BLaER1 (cell line): ENCODE data around the gene NRARP.
A peak's percentile ranks its signal among the peaks of the same experiment; 100 is the strongest.

Experiments
- H3K27ac ChIP-seq: shearing (Covaris generic); formaldehyde crosslinking; 2 replicates; pipeline ENCODE4 v1.8.1; 2022
- H3K27me3 ChIP-seq: shearing (Covaris generic); formaldehyde crosslinking; 2 replicates; pipeline ENCODE4 v1.8.1; 2022
- H3K36me3 ChIP-seq: shearing (Covaris generic); formaldehyde crosslinking; 2 replicates; pipeline ENCODE4 v1.8.1; 2022
- H3K4me1 ChIP-seq: shearing (Covaris generic); formaldehyde crosslinking; 2 replicates; pipeline ENCODE4 v1.8.1; 2022
- H3K4me2 ChIP-seq: shearing (Covaris generic); formaldehyde crosslinking; 2 replicates; pipeline ENCODE4 v1.8.1; 2022
- H3K4me3 ChIP-seq: shearing (Covaris generic); formaldehyde crosslinking; 2 replicates; pipeline ENCODE4 v1.8.1; 2022
- H3K9ac ChIP-seq: shearing (Covaris generic); formaldehyde crosslinking; 2 replicates; pipeline ENCODE4 v1.8.1; 2022
- H3K9me3 ChIP-seq: shearing (Covaris generic); formaldehyde crosslinking; 2 replicates; pipeline ENCODE4 v1.8.1; 2022
- H4K20me1 ChIP-seq: shearing (Covaris generic); formaldehyde crosslinking; 2 replicates; pipeline ENCODE4 v1.8.1; 2022
- Cebpa-rat ChIP-seq: shearing (Covaris generic); IDR thresholded peaks from 2 replicates; pipeline ENCODE4 v1.8.1; 2022

Gene NRARP

GRCh38 chr9:137306066-137306849, 4.2 kb upstream of the NRARP start:
- TF ChIP-seq Cebpa-rat, result no peak
- H3K9me3 ChIP-seq, result no peaks in the 10 kb centered on the region
- peak overlapping the region; percentile 99 for H3K4me2 ChIP-seq
- peak overlapping the region; percentile 69 for H3K9ac ChIP-seq
- no peaks in the 10 kb centered on the region for H3K36me3 ChIP-seq
- H3K27ac ChIP-seq, result peak overlapping the region; percentile 82
- H3K4me1 ChIP-seq, result peaks cover 80% of the 10 kb centered on the region
- H4K20me1 ChIP-seq, result peaks cover 6% of the 10 kb centered on the region
- peaks cover 5% of the 10 kb centered on the region for H3K27me3 ChIP-seq
- peak overlapping the region; percentile 34 for H3K4me3 ChIP-seq

DNA sequence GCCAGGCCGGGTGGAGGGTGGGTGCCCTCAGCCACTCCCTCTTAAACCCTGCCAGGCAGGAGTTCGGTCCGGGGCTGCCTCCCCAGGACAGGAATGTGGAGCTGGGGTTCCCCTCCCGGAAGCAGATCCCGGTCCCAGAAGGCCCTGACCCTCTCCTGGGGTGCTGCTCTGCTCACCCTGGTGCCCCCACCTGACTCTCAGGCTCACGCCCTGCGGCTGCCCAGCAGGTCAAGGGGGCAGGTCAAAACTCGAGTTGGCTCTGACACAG, 3.7 kb upstream of the NRARP start:
- Histone ChIP-seq H3K9me3 (no peaks in the 10 kb centered on the region), H3K36me3 (no peaks in the 10 kb centered on the region), H3K27me3 (peaks cover 11% of the 10 kb centered on the region), H3K27ac (peak overlapping the region; percentile 82), H3K9ac (peak overlapping the region; percentile 69), H3K4me3 (peak overlapping the region; percentile 34), H3K4me1 (peaks cover 80% of the 10 kb centered on the region), H4K20me1 (peaks cover 11% of the 10 kb centered on the region), H3K4me2 (peak overlapping the region; percentile 99)
- TF ChIP-seq Cebpa-rat, result no peak

- no peaks in the 10 kb centered on the region for H3K36me3 ChIP-seq
- peak overlapping the region; percentile 34; the same call in 1 of the 2 replicates for H3K4me3 ChIP-seq
- TF ChIP-seq Cebpa-rat, result no peak
- peak overlapping the region; percentile 82 for H3K27ac ChIP-seq
- peak overlapping the region; percentile 69; the same call in 1 of the 2 replicates for H3K9ac ChIP-seq
- peaks cover 16% of the 10 kb centered on the region for H3K27me3 ChIP-seq
- H4K20me1 ChIP-seq, result peaks cover 15% of the 10 kb centered on the region
- H3K4me2 ChIP-seq, result peak overlapping the region; percentile 99
- H3K4me1 ChIP-seq, result peaks cover 77% of the 10 kb centered on the region
- H3K9me3 ChIP-seq, result no peaks in the 10 kb centered on the region
Observed at GRCh38 chr9:137305060-137305797, 3.2 kb upstream of the NRARP start.

DNA sequence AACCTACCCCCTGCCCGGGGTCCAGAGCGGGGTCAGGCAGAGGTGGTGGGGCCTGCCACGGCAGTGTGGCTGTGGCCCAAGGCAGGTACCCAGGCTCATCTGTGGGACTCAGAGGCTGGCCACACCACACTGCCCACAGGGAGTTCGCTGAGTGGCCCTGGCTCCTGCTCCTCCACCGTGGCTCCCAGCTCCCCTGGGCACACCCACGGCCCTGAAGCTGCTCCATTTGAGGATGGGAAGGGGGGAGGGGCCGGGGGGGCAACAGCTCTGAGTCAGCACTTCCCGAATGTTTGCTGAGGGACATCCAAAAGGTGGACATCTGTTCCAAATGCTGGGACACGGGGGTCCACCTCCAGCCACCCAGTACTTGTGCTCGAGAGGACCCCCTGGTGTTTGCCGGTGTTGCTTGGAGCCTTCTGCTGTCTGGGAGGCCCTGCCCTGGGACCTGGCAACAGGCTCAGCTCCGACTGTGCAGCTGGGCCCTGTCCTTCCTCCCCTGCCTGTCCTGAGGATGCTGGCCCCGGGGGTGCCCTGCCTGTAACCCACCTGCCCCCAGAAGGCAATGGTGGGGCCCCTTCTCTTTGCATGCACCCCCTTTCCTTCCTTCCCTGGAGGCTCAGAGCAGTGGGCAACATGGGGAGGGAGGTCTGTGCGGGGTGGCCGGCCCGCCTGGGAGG, 2.5 kb upstream of the NRARP start:
- Histone ChIP-seq H3K27ac (peak overlapping the region; percentile 82), H3K36me3 (no peaks in the 10 kb centered on the region), H3K4me1 (peaks cover 82% of the 10 kb centered on the region), H3K4me2 (peak overlapping the region; percentile 99), H4K20me1 (peaks cover 23% of the 10 kb centered on the region), H3K9ac (peak overlapping the region; percentile 9; the same call in 1 of the 2 replicates), H3K4me3 (no peak overlapping the region), H3K27me3 (peaks cover 23% of the 10 kb centered on the region), H3K9me3 (no peaks in the 10 kb centered on the region)
- TF ChIP-seq Cebpa-rat, result no peak

DNA sequence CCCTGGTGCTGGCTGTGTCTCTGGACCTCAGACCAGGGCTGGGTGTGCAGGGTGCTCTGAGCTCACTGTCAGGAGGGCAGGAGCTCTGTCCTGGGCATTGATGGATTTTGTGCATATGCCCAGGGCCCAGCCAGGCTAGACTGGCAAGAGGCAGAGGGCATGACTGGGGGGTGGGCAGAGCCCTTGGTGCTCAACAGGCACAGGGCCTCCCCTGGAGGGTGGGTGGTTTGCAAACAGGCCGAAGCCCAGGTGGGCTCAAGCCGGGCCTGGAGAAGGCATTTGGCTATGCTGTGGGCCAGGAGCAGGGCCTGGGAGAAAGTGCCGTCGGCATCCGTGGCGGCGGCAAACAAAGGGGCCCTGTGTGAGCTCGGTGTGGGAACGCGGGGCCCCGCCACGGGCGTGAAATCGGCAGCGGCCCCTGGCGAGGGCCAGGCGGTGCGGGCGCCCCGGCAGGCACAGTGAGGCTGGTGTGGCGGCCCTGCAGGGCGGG, 1.9 kb upstream of the NRARP start:
- H3K4me3 ChIP-seq, result no peak overlapping the region
- no peaks in the 10 kb centered on the region for H3K9me3 ChIP-seq
- no peak for TF ChIP-seq Cebpa-rat
- H4K20me1 ChIP-seq, result peaks cover 28% of the 10 kb centered on the region
- peaks cover 28% of the 10 kb centered on the region for H3K27me3 ChIP-seq
- peaks cover 82% of the 10 kb centered on the region for H3K4me1 ChIP-seq
- H3K9ac ChIP-seq, result 0 out of 2 replicates have a peak overlapping the region, but pooled peaks have one; percentile 9
- H3K4me2 ChIP-seq, result peak overlapping the region; percentile 99
- peaks cover 4% of the 10 kb centered on the region for H3K36me3 ChIP-seq
- H3K27ac ChIP-seq, result peak overlapping the region; percentile 82

DNA sequence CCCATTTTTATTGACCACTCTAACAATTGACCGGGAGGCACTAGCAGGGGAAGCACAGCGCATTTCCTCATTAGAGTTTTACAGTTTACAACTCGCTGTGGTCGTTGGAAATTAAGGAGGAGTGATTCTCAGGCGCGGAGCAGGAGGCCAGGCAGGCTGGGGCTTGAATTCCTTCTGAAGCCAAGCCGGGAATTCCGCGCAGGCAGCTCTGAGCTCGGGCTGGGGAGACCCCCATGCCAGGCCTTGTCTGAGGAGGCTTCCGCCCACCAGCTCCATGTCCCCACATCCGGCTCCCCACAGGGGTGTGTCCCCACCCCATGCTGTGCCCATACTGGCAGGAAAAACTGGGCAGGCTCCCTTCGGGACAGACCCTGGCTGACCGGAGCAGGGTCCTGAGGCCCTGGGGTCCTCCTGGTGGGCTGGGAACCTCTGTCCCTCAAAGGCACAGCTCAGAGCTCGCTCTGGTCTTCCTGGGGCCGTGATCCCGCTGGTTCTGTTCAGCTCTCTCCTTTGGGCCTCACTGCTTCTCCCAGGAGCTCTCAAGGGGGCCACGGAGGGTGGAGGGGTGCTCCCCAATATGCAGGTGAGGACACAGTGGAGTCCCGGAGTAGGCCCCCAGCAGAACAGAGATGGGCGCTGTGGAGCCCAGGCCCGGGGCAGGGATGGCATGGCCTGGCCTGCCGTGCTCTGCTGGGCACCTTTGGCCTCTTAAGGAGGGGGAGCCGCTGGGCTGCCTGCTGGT, 1.3 kb upstream of the NRARP start:
- peaks cover 35% of the 10 kb centered on the region for H4K20me1 ChIP-seq
- peaks cover 35% of the 10 kb centered on the region for H3K27me3 ChIP-seq
- H3K4me2 ChIP-seq, result peak overlapping the region; percentile 99
- peaks cover 9% of the 10 kb centered on the region for H3K36me3 ChIP-seq
- H3K27ac ChIP-seq, result peak overlapping the region; percentile 82
- H3K4me1 ChIP-seq, result peaks cover 88% of the 10 kb centered on the region
- peak overlapping the region; percentile 73 for H3K9ac ChIP-seq
- TF ChIP-seq Cebpa-rat, result no peak
- peak overlapping the region; percentile 76; the same call in 1 of the 2 replicates for H3K4me3 ChIP-seq
- H3K9me3 ChIP-seq, result no peaks in the 10 kb centered on the region

- H3K4me1 ChIP-seq, result peaks cover 89% of the 10 kb centered on the region
- H4K20me1 ChIP-seq, result peaks cover 42% of the 10 kb centered on the region
- peaks cover 9% of the 10 kb centered on the region for H3K36me3 ChIP-seq
- peak overlapping the region; percentile 79 for H3K27ac ChIP-seq
- TF ChIP-seq Cebpa-rat, result no peak
- H3K27me3 ChIP-seq, result peaks cover 41% of the 10 kb centered on the region
- peak overlapping the region; percentile 99 for H3K4me2 ChIP-seq
- no peaks in the 10 kb centered on the region for H3K9me3 ChIP-seq
- H3K9ac ChIP-seq, result peak overlapping the region; percentile 73
- peak overlapping the region; percentile 76 for H3K4me3 ChIP-seq
Observed at GRCh38 chr9:137302449-137303150, 529 bp upstream of the NRARP start.

GRCh38 chr9:137301081-137301947, 757 bp downstream of the NRARP start:
- Histone ChIP-seq H4K20me1 (peaks cover 55% of the 10 kb centered on the region), H3K4me2 (peak overlapping the region; percentile 99), H3K9ac (peak overlapping the region; percentile 77), H3K4me1 (peaks cover 89% of the 10 kb centered on the region), H3K4me3 (peak overlapping the region; percentile 76), H3K36me3 (peaks cover 9% of the 10 kb centered on the region), H3K27ac (peak overlapping the region; percentile 50), H3K9me3 (no peaks in the 10 kb centered on the region), H3K27me3 (peaks cover 54% of the 10 kb centered on the region)
- TF ChIP-seq Cebpa-rat, result no peak
